Esophagus muscularis mucosa (tissue), 4 donors: ENCODE results near the gene FKBP2. TPM values are rescaled to one million over a fixed set of nuclear protein-coding genes. Genes with fewer than 3 reads are reported as not detected.

Source experiments
- DNase-seq: peaks from one replicate; pipeline ENCODE4 v3.0.0-alpha.2; 2017; ENCODE audit errors: extremely low spot score
- H3K27ac ChIP-seq, 4 donors: fragments of 200-600 bp; sonication (generic); replicated peaks in 1 of 4; 1 replicate in 3 of 4; 2 replicates in 1 of 4; pipeline ENCODE4 v1.5.1; 2016 to 2019; ENCODE audit warnings: mild to moderate bottlenecking in 1 of 4
- H3K27me3 ChIP-seq, 4 donors: fragments of 200-600 bp; sonication (generic); one replicate each; pipeline versions ENCODE4 v1.5.1 to v1.6.0; 2016 to 2019
- H3K36me3 ChIP-seq, 4 donors: fragments of 200-600 bp; sonication (generic); one replicate each; pipeline ENCODE4 v1.5.1; 2016 to 2019
- H3K4me1 ChIP-seq, 4 donors: fragments of 200-600 bp; sonication (generic); one replicate each; pipeline ENCODE4 v1.5.1; 2016 to 2019
- H3K4me3 ChIP-seq, 4 donors: fragments of 200-600 bp; sonication (generic); 1 replicate in 2 of 4; 2 replicates in 2 of 4; pipeline ENCODE4 v1.5.1; 2016 to 2019; ENCODE audit warnings: mild to moderate bottlenecking in 4 of 4, moderate library complexity in 1 of 4
- H3K9me3 ChIP-seq, 4 donors: fragments of 200-600 bp; sonication (generic); 1 replicate in 3 of 4; 2 replicates in 1 of 4; pipeline ENCODE4 v1.5.1; 2016 to 2019
- CTCF ChIP-seq, 3 experiments: fragments of 200-600 bp in 2 of 3; fragments of 450-650 bp in 1 of 3; sonication (generic) in 2 of 3; IDR thresholded peaks; one replicate each; pipeline ENCODE4 v1.5.1; 2017 to 2019; ENCODE audit warnings: antibody characterized with exemption in 3 of 3, mild to moderate bottlenecking in 2 of 3, moderate library complexity in 1 of 3
- EP300 ChIP-seq: sonication (generic); formaldehyde crosslinking; IDR thresholded peaks from one replicate; pipeline ENCODE4 v1.6.1; 2017; ENCODE audit warnings: antibody characterized with exemption
- POLR2A ChIP-seq: fragments of 450-650 bp; IDR thresholded peaks from one replicate; pipeline ENCODE4 v1.6.1; 2017; ENCODE audit warnings: antibody characterized with exemption, moderate library complexity, mild to moderate bottlenecking, low read depth
- POLR2AphosphoS5 ChIP-seq, 2 donors: sonication (generic); formaldehyde crosslinking; IDR thresholded peaks; one replicate each; pipeline ENCODE4 v1.6.1; 2017; ENCODE audit warnings: antibody characterized with exemption in 2 of 2
- WGBS: methylation state at CpG from one replicate; pipeline ENCODE4 v1.1.5; 2018; 5-methylcytosine and 5-hydroxymethylcytosine counted together
- intact Hi-C: fragments of 100-400 bp; cut with DNase I; formaldehyde crosslinking; loops from one replicate; pipeline ENCODE4 v1.15.1; 2023
- total RNA-seq, 4 donors: library from RNA; depleted of rRNA; stranded (reverse); fragments of >200 nt; gene quantifications; one replicate each; pipeline versions ENCODE4 v1.1.0 to v1.2.1, GENCODE V29; 2016

FKBP2 gene
- total RNA-seq, 4 donors from 2014 or later = 49.0 to 87.8 (median 65.5) TPM

- Histone ChIP-seq H3K36me3 (peaks cover 0 to 34% (median 21%) of the 10 kb centered on the region in 4 donors), H3K9me3 (no peaks in the 10 kb centered on the region), H3K4me1 (peaks cover 31 to 62% (median 48%) of the 10 kb centered on the region in 4 donors), H3K27me3 (peaks cover 0 to 15% (median 6%) of the 10 kb centered on the region in 4 donors), H3K4me3 (peak overlapping the region; percentile 75 to 96 (median 88)), H3K27ac (peak overlapping the region; percentile 85 to 98 (median 98))
- DNase-seq = no peak
- intact Hi-C loops = no loop called here
- WGBS = 69% methylated on average over 16 of the region's 40 CpGs
- TF ChIP-seq POLR2AphosphoS5 (IDR thresholded peaks at IDR 0.05) = peak in 1 of 2 donors; percentile 58
- no peak for TF ChIP-seq POLR2A
Observed at GRCh38 chr11:64285885-64286800, 45.2 kb downstream of the FKBP2 start.

GRCh38 chr11:64286801-64287159 is 45.9 kb downstream of the FKBP2 start:
- Histone ChIP-seq H3K9me3 (no peaks in the 10 kb centered on the region), H3K4me3 (no peak overlapping the region), H3K4me1 (peaks cover 36 to 62% (median 51%) of the 10 kb centered on the region in 4 donors), H3K36me3 (peaks cover 0 to 27% (median 16%) of the 10 kb centered on the region in 4 donors), H3K27me3 (peaks cover 2 to 22% (median 11%) of the 10 kb centered on the region in 4 donors), H3K27ac (no peak overlapping the region)
- intact Hi-C loops = no loop called here
- 96% methylated on average over 4 of the region's 9 CpGs for WGBS
- no peak for DNase-seq
- TF ChIP-seq EP300 = no peak

GRCh38 chr11:64287676-64288352 is 46.9 kb downstream of the FKBP2 start:
- Histone ChIP-seq H3K27me3 (peaks cover 8 to 32% (median 21%) of the 10 kb centered on the region in 4 donors), H3K4me3 (no peak overlapping the region), H3K27ac (no peak overlapping the region), H3K36me3 (peaks cover 0 to 17% (median 10%) of the 10 kb centered on the region in 4 donors), H3K4me1 (peaks cover 38 to 64% (median 52%) of the 10 kb centered on the region in 4 donors), H3K9me3 (no peaks in the 10 kb centered on the region)
- intact Hi-C loops = no loop called here
- TF ChIP-seq CTCF (IDR thresholded peaks at IDR 0.05) = no peak
- TF ChIP-seq POLR2A = no peak
- TF ChIP-seq POLR2AphosphoS5 (IDR thresholded peaks at IDR 0.05) = no peak
- TF ChIP-seq EP300 = no peak
- 94% methylated on average over 25 of the region's 33 CpGs for WGBS
- DNase-seq = no peak

GRCh38 chr11:64288353-64288750 is 47.5 kb downstream of the FKBP2 start:
- no peak for DNase-seq
- Histone ChIP-seq H3K36me3 (peaks cover 0 to 16% (median 7%) of the 10 kb centered on the region in 4 donors), H3K27ac (no peak overlapping the region), H3K27me3 (peaks cover 9 to 37% (median 25%) of the 10 kb centered on the region in 4 donors), H3K4me3 (no peak overlapping the region), H3K4me1 (peaks cover 33 to 60% (median 48%) of the 10 kb centered on the region in 4 donors), H3K9me3 (no peaks in the 10 kb centered on the region)
- TF ChIP-seq CTCF (IDR thresholded peaks at IDR 0.05) (no peak), POLR2AphosphoS5 (IDR thresholded peaks at IDR 0.05) (no peak)
- intact Hi-C loops = no loop called here
- 100% methylated on average over 3 of the region's 9 CpGs for WGBS

GRCh38 chr11:64289002-64289564 is 48.2 kb downstream of the FKBP2 start:
- peaks cover 0 to 16% (median 7%) of the 10 kb centered on the region in 4 donors for H3K36me3 ChIP-seq
- DNase-seq = no peak
- peaks cover 9 to 45% (median 25%) of the 10 kb centered on the region in 4 donors for H3K27me3 ChIP-seq
- H3K9me3 ChIP-seq = no peaks in the 10 kb centered on the region
- intact Hi-C loops = no loop called here
- H3K4me3 ChIP-seq = no peak overlapping the region
- H3K4me1 ChIP-seq = peaks cover 26 to 53% (median 40%) of the 10 kb centered on the region in 4 donors
- H3K27ac ChIP-seq = no peak overlapping the region
- TF ChIP-seq POLR2AphosphoS5 (IDR thresholded peaks at IDR 0.05) (no peak), POLR2A (no peak), CTCF (IDR thresholded peaks at IDR 0.05) (no peak), EP300 (no peak)
- WGBS = 88% methylated on average over 12 of the region's 13 CpGs
